TTC549 (cell line): ENCODE data around the gene SLC30A7.
"Not testable (repeated sequence)": the region's sequence is repeated elsewhere in the genome, so short reads cannot be mapped to it uniquely, and the experiment has no call there.

Source experiments
- FAIRE-seq: peaks from 2 replicates; lab custom pipeline; 2012; peaks lifted over from hg19 to GRCh38; lab: Jason Lieb, UNC

The SLC30A7 gene, protein sequence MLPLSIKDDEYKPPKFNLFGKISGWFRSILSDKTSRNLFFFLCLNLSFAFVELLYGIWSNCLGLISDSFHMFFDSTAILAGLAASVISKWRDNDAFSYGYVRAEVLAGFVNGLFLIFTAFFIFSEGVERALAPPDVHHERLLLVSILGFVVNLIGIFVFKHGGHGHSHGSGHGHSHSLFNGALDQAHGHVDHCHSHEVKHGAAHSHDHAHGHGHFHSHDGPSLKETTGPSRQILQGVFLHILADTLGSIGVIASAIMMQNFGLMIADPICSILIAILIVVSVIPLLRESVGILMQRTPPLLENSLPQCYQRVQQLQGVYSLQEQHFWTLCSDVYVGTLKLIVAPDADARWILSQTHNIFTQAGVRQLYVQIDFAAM

GRCh38 chr1:100895540-100896480 lies at the start of gene SLC30A7:
SLC30A7 (plus strand) TSS chr1:100896090; CDS start chr1:100896263, 173 bp downstream.
- FAIRE-seq, result no peak

- no peak for FAIRE-seq
Observed at GRCh38 chr1:100847361-100848082, 48.4 kb upstream of the SLC30A7 start.

- no peak for FAIRE-seq
Observed at GRCh38 chr1:100851726-100852125, 44.2 kb upstream of the SLC30A7 start.

DNA sequence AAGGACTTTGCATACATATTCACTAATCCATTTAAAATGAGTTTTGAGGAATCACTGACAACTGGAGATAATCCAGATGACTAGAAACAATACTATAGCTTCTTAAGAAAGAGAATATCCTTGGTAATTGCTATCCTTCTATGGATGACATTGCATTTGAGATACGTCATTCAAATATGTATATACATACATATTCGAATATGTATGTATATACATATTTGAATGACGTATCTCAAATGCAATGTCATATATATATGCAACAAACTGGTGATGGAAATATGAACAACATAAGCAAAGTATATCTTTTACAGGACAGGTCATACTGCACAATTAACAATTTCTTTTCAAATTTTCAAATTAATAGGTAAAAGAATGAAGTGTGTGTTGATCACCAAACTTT lies 42.9 kb upstream of the SLC30A7 start:
- FAIRE-seq, result no peak

- FAIRE-seq, result not testable (repeated sequence)
Observed at GRCh38 chr1:100855116-100855515, 40.8 kb upstream of the SLC30A7 start.

DNA sequence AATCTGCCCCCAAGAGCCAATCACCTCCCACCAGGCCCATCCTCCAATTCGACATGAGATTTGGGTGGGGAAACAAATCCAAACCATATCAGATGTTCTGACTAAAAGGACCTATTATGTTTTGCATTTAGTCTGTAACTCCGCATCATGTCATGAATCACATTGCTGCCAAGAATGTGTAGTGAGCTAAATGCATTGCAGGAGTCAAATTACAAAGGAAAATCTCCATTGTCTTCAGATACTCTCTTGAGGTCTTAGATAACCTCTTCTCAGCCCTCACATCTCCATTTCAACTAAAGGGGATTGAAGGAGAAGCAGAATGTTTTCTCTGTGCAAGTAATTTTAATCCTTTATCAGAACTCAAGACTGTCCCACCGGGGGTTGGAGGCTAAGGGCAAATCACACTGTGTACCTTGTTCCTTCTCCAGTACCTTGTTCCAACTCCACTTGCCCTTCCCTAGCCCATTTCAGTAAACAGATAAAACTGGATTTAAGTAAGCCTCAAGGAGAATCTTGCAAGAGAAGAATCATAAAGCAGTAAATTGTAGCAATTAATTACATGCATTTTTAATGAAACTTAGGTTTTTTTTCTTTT lies 35.4 kb upstream of the SLC30A7 start:
- no peak for FAIRE-seq

DNA sequence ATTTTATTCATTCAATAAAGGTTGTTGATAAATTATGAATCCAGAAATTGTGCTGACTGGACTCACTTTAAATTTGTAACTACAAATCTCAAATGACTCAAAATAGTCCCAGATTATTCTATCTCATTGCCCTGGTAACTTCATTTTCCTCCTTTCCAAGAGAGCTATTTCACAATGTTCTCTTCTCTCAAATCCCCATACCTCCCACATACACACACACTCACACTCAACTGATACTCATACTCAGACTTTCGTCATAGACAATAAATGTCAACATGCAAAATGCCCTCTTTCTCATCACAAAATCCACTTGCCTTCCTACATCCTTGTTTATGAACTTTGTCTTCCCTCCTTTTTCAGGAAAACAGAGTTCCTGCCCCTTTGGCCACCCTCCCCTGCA lies 34.5 kb upstream of the SLC30A7 start:
- no peak for FAIRE-seq

DNA sequence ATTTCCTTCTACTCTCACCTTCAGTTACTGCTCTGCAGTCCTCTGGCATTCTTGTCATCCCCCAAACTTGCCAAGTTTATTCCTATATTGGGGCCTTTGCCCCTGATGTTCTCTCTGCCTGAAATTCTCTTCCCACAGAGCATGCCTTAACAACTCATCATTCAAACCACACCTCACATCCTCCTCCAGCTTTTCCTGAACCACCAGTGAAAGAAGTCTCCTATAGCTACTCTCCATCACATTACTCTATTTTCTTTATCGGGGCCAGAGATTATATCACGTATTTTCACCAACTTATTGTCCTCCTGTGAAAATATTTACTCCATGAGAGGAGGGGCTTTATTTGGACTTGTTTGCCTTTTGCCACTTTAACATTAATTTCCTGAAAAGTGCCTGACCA lies 33.3 kb upstream of the SLC30A7 start:
- no peak for FAIRE-seq

DNA sequence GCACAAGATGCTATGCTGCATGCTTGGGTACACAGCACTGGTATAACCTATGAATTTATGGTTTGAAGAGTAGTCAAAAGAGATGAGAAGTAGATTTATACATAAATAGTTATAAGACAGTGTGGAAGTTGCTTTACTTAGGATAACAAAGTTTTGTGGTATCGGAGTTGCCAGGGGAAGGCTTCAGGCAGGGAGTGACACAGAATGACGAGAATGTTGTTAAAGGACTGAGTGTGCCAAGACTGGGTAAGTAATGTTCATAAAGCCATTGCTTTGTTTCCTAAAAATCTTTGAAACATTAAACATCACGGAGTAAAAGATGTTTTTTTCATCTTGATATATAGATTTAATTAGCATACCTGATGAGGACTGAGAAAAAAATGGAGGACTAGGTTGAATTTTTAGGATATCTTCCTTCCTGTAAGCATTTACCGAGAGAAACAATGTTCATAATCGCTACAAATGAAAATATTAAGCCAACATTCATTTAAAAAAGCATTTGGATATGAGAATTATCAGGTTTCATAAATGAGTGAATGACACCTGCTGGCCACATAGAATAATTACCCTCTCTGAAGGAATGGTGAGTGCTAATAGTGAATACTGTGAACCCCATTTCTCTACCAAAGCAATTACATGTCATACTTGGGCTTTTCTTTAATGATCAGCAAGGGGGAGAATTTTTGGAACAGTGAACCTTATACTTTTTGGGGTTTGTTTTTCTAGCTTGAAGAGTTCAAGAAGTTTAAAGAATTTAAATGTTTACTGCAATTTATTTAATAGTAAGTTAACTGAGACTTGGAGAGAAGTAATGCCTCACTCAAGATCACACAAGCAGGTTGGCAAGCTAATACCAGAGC lies 29.6 kb upstream of the SLC30A7 start:
- no peak for FAIRE-seq

DNA sequence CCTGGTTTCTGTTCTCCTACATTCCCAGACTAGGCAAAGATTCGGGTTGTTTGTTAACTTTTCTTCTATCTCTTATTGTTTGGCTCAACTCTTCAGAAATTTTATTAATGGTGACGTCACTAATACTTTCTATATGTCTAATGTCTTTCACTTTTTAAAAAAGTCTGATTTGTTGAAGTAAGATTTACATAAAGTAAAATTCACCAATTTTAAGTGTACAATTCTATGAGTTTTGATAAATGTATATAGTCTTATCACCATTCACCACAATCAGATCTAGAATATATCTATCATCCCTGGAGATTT lies 29.0 kb upstream of the SLC30A7 start:
- no peak for FAIRE-seq

GRCh38 chr1:100868364-100868995 lies 27.4 kb upstream of the SLC30A7 start:
- peak; percentile 87 for FAIRE-seq

DNA sequence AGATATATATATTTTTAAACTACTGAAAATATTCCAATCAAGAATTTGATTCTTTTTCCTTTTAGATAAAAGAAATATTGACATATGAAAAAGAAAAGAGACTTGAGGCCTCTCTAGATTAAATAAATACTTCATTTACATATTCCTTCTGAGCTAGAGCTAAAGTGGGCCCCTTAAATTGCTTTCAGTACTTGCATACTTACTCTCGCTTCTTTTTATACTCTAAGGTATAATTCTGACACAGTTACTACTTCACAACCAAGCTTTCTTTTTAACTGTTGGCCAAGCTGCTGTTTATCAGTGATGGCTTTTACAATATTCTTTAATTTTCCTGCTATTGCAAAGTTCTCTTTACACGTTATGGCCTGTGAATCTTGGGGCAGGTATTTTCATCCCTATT lies 25.9 kb upstream of the SLC30A7 start:
- FAIRE-seq, result no peak

- FAIRE-seq, result no peak
Observed at GRCh38 chr1:100874433-100874832, 21.5 kb upstream of the SLC30A7 start.

DNA sequence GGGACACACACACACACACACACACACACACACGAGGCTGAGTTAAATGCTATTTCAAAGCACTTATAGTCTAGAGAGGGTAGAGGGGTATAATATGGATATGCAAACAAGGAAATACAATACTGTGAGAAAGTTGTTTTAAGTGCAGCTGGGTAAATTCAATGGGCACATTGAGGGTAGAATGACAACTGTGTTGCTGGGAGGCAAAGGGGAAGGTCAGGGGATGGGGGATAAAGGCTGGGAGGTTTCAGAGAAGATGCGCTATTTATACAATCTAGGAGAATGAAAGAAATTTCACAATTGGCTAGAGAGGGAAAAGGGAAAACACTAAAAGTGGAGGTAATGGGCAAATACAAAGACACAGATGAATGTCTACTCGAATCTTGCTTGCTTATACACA lies 20.7 kb upstream of the SLC30A7 start:
- no peak for FAIRE-seq

DNA sequence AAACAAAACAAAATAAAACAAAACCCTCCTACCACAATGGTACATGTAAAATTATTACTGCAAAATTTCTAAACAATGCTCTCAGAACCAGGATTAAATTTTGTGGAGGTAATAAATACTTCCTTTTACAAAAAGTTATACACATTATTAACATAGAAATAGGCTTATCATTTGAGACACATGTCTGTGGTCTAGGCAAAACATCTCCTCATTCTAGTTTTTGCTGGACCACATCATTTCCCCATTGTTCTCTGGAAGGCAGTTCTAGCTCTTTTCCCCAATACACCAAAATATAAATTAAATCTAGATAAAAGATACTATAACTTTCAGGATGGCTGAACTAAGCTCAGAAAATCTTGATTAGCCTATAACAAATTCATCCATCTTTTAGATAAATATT lies 19.6 kb upstream of the SLC30A7 start:
- no peak for FAIRE-seq

GRCh38 chr1:100879422-100879821 lies 16.5 kb upstream of the SLC30A7 start:
- no peak for FAIRE-seq

DNA sequence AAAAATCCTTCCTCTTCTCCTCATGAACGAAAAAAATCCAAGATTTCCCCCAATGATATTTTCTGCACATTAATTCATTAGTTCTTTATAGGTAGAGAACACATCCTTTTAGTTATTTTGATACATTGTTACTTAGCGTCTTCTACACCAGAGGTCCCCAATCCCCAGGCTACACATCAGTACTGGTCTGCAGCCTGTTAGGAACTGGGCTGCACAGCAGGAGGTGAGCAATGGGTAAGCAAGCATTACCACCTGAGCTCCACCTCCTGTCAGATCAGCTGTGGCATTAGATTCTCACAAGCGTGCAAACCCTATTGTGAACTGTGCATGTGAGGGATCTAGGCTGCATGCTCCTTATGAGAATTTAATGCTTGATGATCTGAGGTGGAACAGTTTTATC lies 14.2 kb upstream of the SLC30A7 start:
- no peak for FAIRE-seq

DNA sequence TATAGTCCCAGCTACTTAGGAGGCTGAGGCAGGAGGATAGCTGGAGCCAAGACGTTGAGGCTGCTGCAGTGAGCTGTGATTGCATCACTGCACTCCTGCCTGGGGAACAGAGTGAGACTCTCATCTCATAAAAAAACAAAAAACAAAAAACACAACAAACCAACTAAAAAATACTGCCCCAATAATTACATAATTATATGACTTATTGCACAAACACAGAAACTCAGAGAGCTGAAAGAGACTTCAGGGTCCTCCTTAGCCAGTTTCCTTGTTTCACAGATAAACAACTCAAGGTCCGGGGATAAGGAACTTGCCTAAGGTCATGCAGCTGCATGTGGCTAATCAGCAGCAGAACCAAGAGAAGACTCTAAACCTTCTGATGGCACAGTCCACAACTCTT lies 13.2 kb upstream of the SLC30A7 start:
- FAIRE-seq, result no peak

DNA sequence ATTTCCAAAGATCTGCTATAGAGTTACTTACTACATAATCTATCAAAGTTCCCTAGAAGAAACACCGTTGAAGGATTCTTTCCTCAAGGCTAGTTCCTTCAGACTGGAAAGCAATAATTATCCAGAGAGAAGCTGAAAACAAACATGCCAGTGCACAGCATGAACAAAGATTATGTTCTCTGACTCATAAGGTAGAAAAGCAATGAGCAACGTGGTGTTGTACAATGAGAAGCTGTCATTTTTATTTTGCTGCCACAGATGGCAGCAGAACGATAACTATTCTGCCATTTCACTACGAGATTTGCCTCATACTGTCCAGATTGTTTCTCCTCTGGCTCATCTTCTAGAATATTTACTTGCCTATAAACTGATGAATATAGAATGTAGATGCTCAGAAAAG lies 11.9 kb upstream of the SLC30A7 start:
- no peak for FAIRE-seq

DNA sequence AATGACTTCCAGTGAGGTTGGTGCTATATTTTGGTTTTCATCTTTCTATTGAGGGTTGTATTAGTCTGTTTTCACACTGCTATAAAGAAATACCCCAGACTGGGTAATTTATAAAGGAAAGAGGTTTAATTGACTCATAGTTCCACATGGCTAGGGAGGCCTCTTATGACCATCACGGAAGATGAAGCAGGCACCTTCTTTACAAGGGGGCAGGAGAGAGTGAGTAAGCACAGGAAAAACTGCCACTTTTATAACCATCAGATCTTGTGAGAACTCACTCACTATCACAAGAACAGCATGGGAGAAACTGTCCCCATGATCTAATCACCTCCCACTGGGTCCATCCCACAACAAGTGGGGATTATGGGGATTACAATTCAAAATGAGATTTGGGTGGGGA lies 6.9 kb upstream of the SLC30A7 start:
- FAIRE-seq, result not testable (repeated sequence)

DNA sequence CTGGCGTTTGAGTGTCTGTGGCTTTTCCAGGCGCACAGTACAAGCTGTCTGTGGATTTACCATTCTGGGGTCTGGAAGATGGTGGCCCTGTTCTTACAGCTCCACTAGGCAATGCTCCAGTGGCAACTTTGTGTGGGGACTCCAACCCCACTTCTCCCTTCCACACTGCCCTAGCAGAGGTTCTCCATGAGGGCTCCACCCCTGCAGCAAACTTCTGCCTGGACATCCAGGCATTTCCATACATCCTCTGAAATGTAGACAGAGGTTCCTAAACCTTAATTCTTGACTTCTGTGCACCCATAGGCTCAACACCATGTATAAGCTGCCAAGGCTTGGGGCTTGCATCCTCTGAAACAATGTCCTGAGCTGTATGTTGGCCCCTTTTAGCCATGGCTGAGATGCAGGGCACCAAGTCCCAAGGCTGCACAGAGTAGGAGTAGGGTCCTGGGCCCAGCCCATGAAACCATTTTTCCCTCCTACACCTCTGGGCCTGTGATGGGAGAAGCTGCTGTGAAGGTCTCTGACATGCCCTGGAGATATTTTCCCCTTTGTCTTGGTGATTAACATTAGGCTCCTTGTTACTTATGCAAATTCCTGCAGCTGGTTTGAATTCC lies 5.9 kb upstream of the SLC30A7 start:
- FAIRE-seq, result not testable (repeated sequence)
